ENCODE measurements around the gene CDV3.
"Not testable (repeated sequence)": the region's sequence is repeated elsewhere in the genome, so short reads cannot be mapped to it uniquely, and the experiment has no call there.

Gene CDV3

DNA sequence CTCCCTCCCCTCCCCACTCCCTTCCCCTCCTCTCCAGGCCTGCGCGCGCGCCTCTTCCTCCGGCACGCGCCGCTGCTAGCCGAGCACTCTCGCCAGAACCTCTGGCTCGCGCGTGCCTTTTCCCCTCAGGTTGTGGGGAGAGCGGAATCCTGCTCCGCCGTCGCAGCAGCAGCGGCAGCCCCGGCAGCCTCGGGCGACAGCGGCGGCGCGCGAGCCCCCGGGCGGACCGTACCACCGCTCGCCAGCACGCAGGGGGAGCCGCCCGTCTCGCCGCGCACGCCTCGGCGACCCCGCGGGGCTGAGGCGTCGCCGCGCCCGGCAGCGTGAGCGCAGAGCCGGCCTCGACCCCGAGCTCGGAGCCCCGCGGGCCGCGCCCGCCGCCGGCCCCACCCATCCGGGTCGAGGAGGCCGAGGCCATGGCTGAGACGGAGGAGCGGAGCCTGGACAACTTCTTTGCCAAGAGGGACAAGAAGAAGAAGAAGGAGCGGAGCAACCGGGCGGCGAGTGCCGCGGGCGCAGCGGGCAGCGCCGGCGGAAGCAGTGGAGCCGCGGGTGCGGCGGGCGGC, at the start of gene CDV3:
TSS of gene CDV3 (plus strand) at position 58 of the 566 bp plus-strand sequence. CDS start at position 417, 359 bp downstream.
- peak within 1 kb of the TSS; percentile 97 for H3K27ac ChIP-seq
- TF ChIP-seq, protein P1, sequence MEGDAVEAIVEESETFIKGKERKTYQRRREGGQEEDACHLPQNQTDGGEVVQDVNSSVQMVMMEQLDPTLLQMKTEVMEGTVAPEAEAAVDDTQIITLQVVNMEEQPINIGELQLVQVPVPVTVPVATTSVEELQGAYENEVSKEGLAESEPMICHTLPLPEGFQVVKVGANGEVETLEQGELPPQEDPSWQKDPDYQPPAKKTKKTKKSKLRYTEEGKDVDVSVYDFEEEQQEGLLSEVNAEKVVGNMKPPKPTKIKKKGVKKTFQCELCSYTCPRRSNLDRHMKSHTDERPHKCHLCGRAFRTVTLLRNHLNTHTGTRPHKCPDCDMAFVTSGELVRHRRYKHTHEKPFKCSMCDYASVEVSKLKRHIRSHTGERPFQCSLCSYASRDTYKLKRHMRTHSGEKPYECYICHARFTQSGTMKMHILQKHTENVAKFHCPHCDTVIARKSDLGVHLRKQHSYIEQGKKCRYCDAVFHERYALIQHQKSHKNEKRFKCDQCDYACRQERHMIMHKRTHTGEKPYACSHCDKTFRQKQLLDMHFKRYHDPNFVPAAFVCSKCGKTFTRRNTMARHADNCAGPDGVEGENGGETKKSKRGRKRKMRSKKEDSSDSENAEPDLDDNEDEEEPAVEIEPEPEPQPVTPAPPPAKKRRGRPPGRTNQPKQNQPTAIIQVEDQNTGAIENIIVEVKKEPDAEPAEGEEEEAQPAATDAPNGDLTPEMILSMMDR (conservative IDR thresholded peaks at IDR 0.05): no peak

DNA sequence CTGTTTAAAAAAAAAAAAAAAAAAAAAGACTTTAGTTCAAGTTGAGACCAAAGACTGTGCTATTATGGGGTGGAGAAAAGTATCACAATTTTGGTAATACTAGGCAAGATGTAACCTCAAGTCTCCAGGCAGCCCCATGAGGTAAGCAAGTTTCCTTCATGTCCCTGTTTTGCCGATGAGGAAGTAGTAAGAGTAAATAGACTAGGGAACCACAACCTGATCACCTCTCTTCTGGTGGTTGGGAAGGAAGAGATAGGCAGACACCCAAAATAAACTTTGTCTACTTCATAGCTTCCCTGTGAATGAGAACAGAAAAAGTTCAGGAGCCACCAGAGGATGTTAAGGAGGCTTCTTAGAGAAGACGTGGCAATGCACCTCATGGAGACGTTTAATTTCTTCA, 49.7 kb upstream of the CDV3 start:
- H3K27ac ChIP-seq: not testable (repeated sequence)

- no peak overlapping the region for H3K27ac ChIP-seq
- TF ChIP-seq, protein P1 (conservative IDR thresholded peaks at IDR 0.05): no peak
These were observed 48.1 kb upstream of the CDV3 start for GRCh38 chr3:133525435-133525834.

GRCh38 chr3:133527081-133527715, 46.3 kb upstream of the CDV3 start:
- TF ChIP-seq, protein P1 (conservative IDR thresholded peaks at IDR 0.05): no peak
- peak overlapping the region; percentile 63 for H3K27ac ChIP-seq

DNA sequence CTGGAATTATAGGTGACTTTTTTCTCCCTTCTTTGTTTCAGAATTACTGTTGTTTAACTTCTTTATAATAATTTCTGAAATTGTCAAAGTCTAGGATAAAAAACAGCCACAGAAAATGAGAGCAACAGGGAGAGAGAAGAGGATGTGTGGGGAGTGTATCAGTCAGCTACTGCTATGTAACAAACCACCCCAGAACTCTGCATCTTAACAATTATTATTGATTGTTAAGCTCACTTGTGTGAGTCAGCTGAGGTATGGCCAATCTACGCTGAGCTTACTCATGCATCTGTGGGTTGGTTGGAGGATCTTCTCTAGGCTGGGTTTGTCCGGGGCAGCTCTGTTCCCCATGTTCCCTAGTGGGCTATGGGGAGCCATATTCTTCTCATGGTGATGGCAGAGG, 43.7 kb upstream of the CDV3 start:
- TF ChIP-seq, protein P1 (conservative IDR thresholded peaks at IDR 0.05): no peak
- no peak overlapping the region for H3K27ac ChIP-seq

GRCh38 chr3:133531981-133532380, 41.5 kb upstream of the CDV3 start:
- H3K27ac ChIP-seq: no peak overlapping the region

GRCh38 chr3:133532951-133533350, 40.5 kb upstream of the CDV3 start:
- TF ChIP-seq, protein P1 (conservative IDR thresholded peaks at IDR 0.05): no peak

More at GRCh38 chr3:133531981-133532380, 41.5 kb upstream of the CDV3 start:
- TF ChIP-seq, protein P1 (conservative IDR thresholded peaks at IDR 0.05): no peak

More at GRCh38 chr3:133532951-133533350, 40.5 kb upstream of the CDV3 start:
- no peak overlapping the region for H3K27ac ChIP-seq

Data from VCaP (cell line).